HCT116 (cell line): ENCODE data around the gene ETS1. TPM values are rescaled to one million over a fixed set of nuclear protein-coding genes. Genes with fewer than 3 reads are reported as not detected.

ENCODE experiments used
- ATAC-seq: fragments of 200-7000 bp; cut with Tn5 transposase; 2 replicates; pipeline ENCODE4 v1.9.1; 2020; ENCODE audit warnings: mild to moderate bottlenecking, moderate library complexity
- BruUV-seq: library from RNA; stranded (reverse); fragments of 400-500 nt; replicated peaks from 2 replicates; lab custom pipeline; 2021; lab: Mats Ljungman, UMichigan
- CTCF ChIA-PET: fragments of 300-600 bp; sonication (Branson Sonifier 250); formaldehyde crosslinking; loops from one replicate; lab custom pipeline; 2021; ENCODE audit warnings: antibody characterized with exemption; lab: Charles Lee
- POLR2A ChIA-PET: fragments of 300-600, 350-600 bp; sonication (Branson Sonifier 250); formaldehyde crosslinking; loops from one replicate; lab custom pipeline; 2021; ENCODE audit warnings: antibody characterized with exemption; lab: Charles Lee
- RAD21 ChIA-PET, 2 experiments: fragments of 300-600 bp; sonication (Branson Sonifier 250); formaldehyde crosslinking; loops; one replicate each; lab custom pipeline; 2023; ENCODE audit warnings: low total read pairs in 2 of 2; ENCODE audit not compliant: uncharacterized antibody in 2 of 2, unreplicated experiment in 2 of 2, low non-redundant PET in 1 of 2; lab: Charles Lee
- DNase-seq: peaks from one replicate; pipeline ENCODE4 v3.0.0-alpha.2; 2010; ENCODE audit warnings: low read depth, low spot score
- H2AFZ ChIP-seq: fragments of 200-600 bp; shearing (Covaris generic), sonication (generic); 2 replicates; pipeline ENCODE4 v1.6.1; 2017; ENCODE audit warnings: low read depth, mixed run types, mixed read lengths, antibody characterized with exemption, low read length; ENCODE audit not compliant: poor library complexity, severe bottlenecking
- H3K27ac ChIP-seq: 2 replicates; pipeline ENCODE4 v1.5.1; 2012; ENCODE audit warnings: low read depth, low read length
- H3K27me3 ChIP-seq: fragments of 200-600 bp; sonication (generic); 2 replicates; pipeline ENCODE4 v1.6.1; 2016; ENCODE audit warnings: mixed run types, low read length, mixed read lengths; ENCODE audit not compliant: insufficient read depth
- H3K36me3 ChIP-seq, 2 experiments: fragments of 200-500 bp in 1 of 2; fragments of 200-600 bp in 1 of 2; sonication (Bioruptor generic) in 1 of 2; sonication (generic) in 1 of 2; 2 replicates each; pipeline versions ENCODE4 v1.5.1 to v1.6.1; 2014 to 2016; ENCODE audit warnings: low read length in 2 of 2, inconsistent platforms in 1 of 2, mixed read lengths in 1 of 2, mixed run types in 1 of 2; ENCODE audit not compliant: insufficient read depth in 2 of 2, control insufficient read depth in 1 of 2
- H3K4me1 ChIP-seq, 2 experiments: fragments of 200-600 bp in 1 of 2; sonication (generic) in 1 of 2; 2 replicates each; pipeline versions ENCODE4 v1.5.1 to v1.6.1; 2012 to 2017; ENCODE audit warnings: low read length in 2 of 2, inconsistent platforms in 1 of 2, mild to moderate bottlenecking in 1 of 2, mixed read lengths in 1 of 2, mixed run types in 1 of 2, moderate library complexity in 1 of 2; ENCODE audit not compliant: insufficient read depth in 2 of 2, control insufficient read depth in 1 of 2
- H3K4me2 ChIP-seq: fragments of 200-600 bp; sonication (generic); 2 replicates; pipeline ENCODE4 v1.6.1; 2017; ENCODE audit warnings: mixed run types, low read length, mixed read lengths
- H3K4me3 ChIP-seq, 2 experiments: fragments of 200-600 bp in 1 of 2; sonication (generic) in 1 of 2; replicated peaks in 1 of 2; 2 replicates each; pipeline ENCODE4 v1.5.1; 2011 to 2016; ENCODE audit warnings: low read length in 2 of 2, control low read depth in 1 of 2, low read depth in 1 of 2, mild to moderate bottlenecking in 1 of 2, mixed read lengths in 1 of 2, mixed run types in 1 of 2
- H3K79me2 ChIP-seq: fragments of 200-600 bp; sonication (generic); 2 replicates; pipeline ENCODE4 v1.6.1; 2017; ENCODE audit warnings: mild to moderate bottlenecking, mixed run types, low read length, moderate library complexity, mixed read lengths; ENCODE audit not compliant: insufficient read depth
- H3K9ac ChIP-seq: fragments of 200-600 bp; sonication (generic); 2 replicates; pipeline ENCODE4 v1.6.1; 2016; ENCODE audit warnings: low read length, mixed read lengths
- H3K9me2 ChIP-seq: fragments of 200-600 bp; sonication (generic), shearing (Covaris generic); 2 replicates; pipeline ENCODE4 v1.6.1; 2017; ENCODE audit warnings: mixed run types, mild to moderate bottlenecking, moderate library complexity; ENCODE audit not compliant: insufficient read depth
- H3K9me3 ChIP-seq, 2 experiments: fragments of 200-500 bp in 1 of 2; fragments of 200-600 bp in 1 of 2; sonication (Bioruptor generic) in 1 of 2; sonication (generic) in 1 of 2; 2 replicates each; pipeline ENCODE4 v1.6.1; 2014 to 2017; ENCODE audit warnings: low read length in 2 of 2, mixed read lengths in 2 of 2, inconsistent platforms in 1 of 2, low read depth in 1 of 2, mild to moderate bottlenecking in 1 of 2, mixed run types in 1 of 2, moderate library complexity in 1 of 2; ENCODE audit not compliant: control insufficient read depth in 1 of 2, insufficient read depth in 1 of 2
- H4K20me1 ChIP-seq: fragments of 200-600 bp; sonication (generic), shearing (Covaris generic); 2 replicates; pipeline ENCODE4 v1.6.1; 2017; ENCODE audit warnings: mixed run types, mild to moderate bottlenecking, moderate library complexity; ENCODE audit not compliant: insufficient read depth
- ATF3 ChIP-seq: IDR thresholded peaks from 2 replicates; pipeline ENCODE4 v1.6.1; 2012
- CBX3 ChIP-seq: IDR thresholded peaks from 2 replicates; pipeline ENCODE4 v1.6.1; 2012; ENCODE audit warnings: low read depth
- CEBPB ChIP-seq: IDR thresholded peaks from 2 replicates; pipeline ENCODE4 v1.6.1; 2012; ENCODE audit warnings: low read depth
- ELF1 ChIP-seq: IDR thresholded peaks from 2 replicates; pipeline ENCODE4 v1.6.1; 2012; ENCODE audit warnings: low read depth, borderline replicate concordance
- EZH2phosphoT487 ChIP-seq: fragments of 200-600 bp; IDR thresholded peaks from 2 replicates; pipeline ENCODE4 v1.6.1; 2018; ENCODE audit warnings: antibody characterized with exemption, borderline replicate concordance
- MAX ChIP-seq: IDR thresholded peaks from 2 replicates; pipeline ENCODE4 v1.6.1; 2012
- POLR2A ChIP-seq: IDR thresholded peaks from 2 replicates; pipeline ENCODE4 v1.7.0; 2011; ENCODE audit warnings: borderline replicate concordance; ENCODE audit not compliant: insufficient read depth, insufficient read length; ENCODE audit errors: extremely low read depth
- POLR2AphosphoS5 ChIP-seq: IDR thresholded peaks from 2 replicates; pipeline ENCODE4 v1.6.1; 2011; ENCODE audit warnings: mild to moderate bottlenecking, low read depth, low read length, moderate library complexity
- RAD21 ChIP-seq: IDR thresholded peaks from 2 replicates; pipeline ENCODE4 v1.6.1; 2012; ENCODE audit warnings: low read depth, mild to moderate bottlenecking
- REST ChIP-seq: IDR thresholded peaks from 2 replicates; pipeline ENCODE4 v1.6.1; 2012; ENCODE audit warnings: low read depth
- SRF ChIP-seq: IDR thresholded peaks from 2 replicates; pipeline ENCODE4 v1.6.1; 2012; ENCODE audit warnings: low read depth
- YY1 ChIP-seq: IDR thresholded peaks from 2 replicates; pipeline ENCODE4 v1.6.1; 2011; ENCODE audit warnings: low read length, low read depth, moderate library complexity, mild to moderate bottlenecking; ENCODE audit not compliant: insufficient replicate concordance; ENCODE audit errors: extremely low read depth
- ZBTB33 ChIP-seq: IDR thresholded peaks from 2 replicates; pipeline ENCODE4 v1.6.1; 2011; ENCODE audit warnings: mild to moderate bottlenecking, low read length, moderate library complexity; ENCODE audit not compliant: insufficient replicate concordance; ENCODE audit errors: extremely low read depth
- ZFX ChIP-seq: fragments of 450-650 bp; IDR thresholded peaks from 2 replicates; pipeline ENCODE4 v1.6.1; 2017
- ZNF274 ChIP-seq: fragments of 200-500 bp; sonication (Bioruptor generic); IDR thresholded peaks from 2 replicates; pipeline ENCODE4 v1.6.1; 2014; ENCODE audit warnings: mild to moderate bottlenecking, low read depth, low read length, inconsistent platforms
- intact Hi-C: fragments of 100-400 bp; cut with micrococcal nuclease; formaldehyde crosslinking; loops from 2 replicates; pipeline ENCODE4 v1.10.0; 2022
- total RNA-seq: library from RNA; stranded (reverse); gene quantifications from one replicate; pipeline ENCODE4 v1.2.1, GENCODE V29; 2021; ENCODE audit not compliant: unreplicated experiment

The ETS1 gene
- total RNA-seq, 1 experiment from 2014 or later = 9.2 TPM

- DNase-seq (no peak), ATAC-seq (no peak)
- BruUV-seq = no TSS peak
- intact Hi-C loops = no loop called here
- H3K4me1 ChIP-seq = peaks cover 12 to 28% of the 10 kb centered on the region in 2 experiments
- H3K27ac ChIP-seq = no peak overlapping the region
- H3K4me2 ChIP-seq = no peak overlapping the region
- no peaks in the 10 kb centered on the region for H3K79me2 ChIP-seq
- no peak for TF ChIP-seq CBX3
- no peak for TF ChIP-seq SRF
- TF ChIP-seq ELF1 = no peak
- H3K36me3 ChIP-seq = no peaks in the 10 kb centered on the region
- CTCF ChIA-PET = no interaction called here
- no peak overlapping the region for H3K9ac ChIP-seq
- no peak overlapping the region for H3K4me3 ChIP-seq
- no peaks in the 10 kb centered on the region for H4K20me1 ChIP-seq
- no peaks in the 10 kb centered on the region for H3K9me2 ChIP-seq
- no peak overlapping the region for H2AFZ ChIP-seq
- RAD21 ChIA-PET = no interaction called here
- no peaks in the 10 kb centered on the region for H3K9me3 ChIP-seq
- POLR2A ChIA-PET = no interaction called here
- H3K27me3 ChIP-seq = no peaks in the 10 kb centered on the region
Measured at GRCh38 chr11:128465531-128465930, 121.8 kb downstream of the ETS1 start.

- no peaks in the 10 kb centered on the region for H3K9me3 ChIP-seq
- H4K20me1 ChIP-seq = no peaks in the 10 kb centered on the region
- ChIA-PET POLR2A (no interaction called here), CTCF (no interaction called here), RAD21 (no interaction called here)
- H2AFZ ChIP-seq = no peak overlapping the region
- no peaks in the 10 kb centered on the region for H3K36me3 ChIP-seq
- no peaks in the 10 kb centered on the region for H3K27me3 ChIP-seq
- intact Hi-C loops = no loop called here
- peaks cover 12 to 28% of the 10 kb centered on the region in 2 experiments for H3K4me1 ChIP-seq
- no peak overlapping the region for H3K4me3 ChIP-seq
- no peak overlapping the region for H3K9ac ChIP-seq
- no peak overlapping the region for H3K27ac ChIP-seq
- no peaks in the 10 kb centered on the region for H3K9me2 ChIP-seq
- ATAC-seq = no peak
- no peaks in the 10 kb centered on the region for H3K79me2 ChIP-seq
- no peak overlapping the region for H3K4me2 ChIP-seq
- TF ChIP-seq ELF1 (no peak), EZH2phosphoT487 (no peak), REST (no peak), POLR2A (no peak), CEBPB (no peak), MAX (no peak), ZBTB33 (no peak), ZNF274 (no peak), POLR2AphosphoS5 (no peak), YY1 (no peak), ATF3 (no peak), RAD21 (no peak), ZFX (no peak)
- DNase-seq = no peak
- BruUV-seq = no TSS peak
Measured at GRCh38 chr11:128464878-128465450, 122.4 kb downstream of the ETS1 start.
